GM12878 (cell line): ENCODE measurements around the gene CACNA1G. TPM values are rescaled to one million over a fixed set of nuclear protein-coding genes. Genes with fewer than 3 reads are reported as not detected.

Experiments used
- ATAC-seq: fragments of 200-7000 bp; cut with Tn5 transposase; 3 replicates; pipeline ENCODE4 v1.9.1; 2020; ENCODE audit warnings: mild to moderate bottlenecking, moderate library complexity
- BruUV-seq: library from RNA; stranded (reverse); fragments of 400-500 nt; replicated peaks from 2 replicates; lab custom pipeline; 2021; lab: Mats Ljungman, UMichigan
- CTCF ChIA-PET: fragments of 300-600 bp; sonication (Branson Sonifier 250); formaldehyde crosslinking; extraction: SDS; loops from one replicate; lab custom pipeline; 2021; ENCODE audit warnings: inconsistent platforms; lab: Yijun Ruan, JAX
- POLR2A ChIA-PET: fragments of 350-600 bp; formaldehyde crosslinking; extraction: SDS; loops from one replicate; lab custom pipeline; 2021; ENCODE audit warnings: inconsistent platforms; lab: Charles Lee
- RAD21 ChIA-PET: fragments of 300-600 bp; sonication (Branson Sonifier 250); formaldehyde crosslinking; loops from one replicate; lab custom pipeline; 2023; ENCODE audit warnings: antibody characterized with exemption; ENCODE audit not compliant: unreplicated experiment; lab: Charles Lee
- SMC1A ChIA-PET: fragments of 300-600 bp; sonication (Branson Sonifier 250); formaldehyde crosslinking; loops from one replicate; lab custom pipeline; 2023; ENCODE audit not compliant: unreplicated experiment, uncharacterized antibody; lab: Charles Lee
- DNase-seq: peaks from one replicate; pipeline ENCODE4 v3.0.0-alpha.2; 2011; ENCODE audit warnings: low read depth, low spot score
- FAIRE-seq: peaks from 3 replicates; lab custom pipeline; 2011; peaks lifted over from hg19 to GRCh38; lab: Jason Lieb, UNC
- H2AFZ ChIP-seq: 2 replicates; pipeline ENCODE4 v1.6.0; 2011; ENCODE audit warnings: low read depth, low read length, control low read depth; ENCODE audit not compliant: control insufficient read depth
- H3K27ac ChIP-seq: 2 replicates; pipeline ENCODE4 v1.5.1; 2011; ENCODE audit warnings: control low read depth; ENCODE audit not compliant: control insufficient read depth, insufficient read depth
- H3K27me3 ChIP-seq, 2 experiments: replicated peaks in 1 of 2; 2 replicates each; pipeline versions ENCODE4 v1.6.0 to v1.6.1; 2011; ENCODE audit warnings: low read length in 1 of 2; ENCODE audit not compliant: control insufficient read depth in 2 of 2, insufficient read depth in 2 of 2
- H3K36me3 ChIP-seq, 2 experiments: 2 replicates each; pipeline ENCODE4 v1.5.1; 2011; ENCODE audit warnings: low read length in 1 of 2; ENCODE audit not compliant: control insufficient read depth in 2 of 2, insufficient read depth in 2 of 2
- H3K4me1 ChIP-seq: 2 replicates; pipeline ENCODE4 v1.6.1; 2011; ENCODE audit warnings: mild to moderate bottlenecking, low read length, moderate library complexity, mixed read lengths; ENCODE audit not compliant: control insufficient read depth, insufficient read depth
- H3K4me2 ChIP-seq: 2 replicates; pipeline ENCODE4 v1.6.0; 2011; ENCODE audit warnings: control low read depth; ENCODE audit not compliant: control insufficient read depth, insufficient read depth
- H3K4me3 ChIP-seq: fragments of 200-600 bp; sonication (generic); 2 replicates; pipeline ENCODE4 v1.5.1; 2016
- H3K79me2 ChIP-seq: 2 replicates; pipeline ENCODE4 v1.6.0; 2011; ENCODE audit warnings: low read length; ENCODE audit not compliant: control insufficient read depth, insufficient read depth
- H3K9ac ChIP-seq: 2 replicates; pipeline ENCODE4 v1.8.0; 2011; ENCODE audit warnings: low read length, control low read depth, mixed read lengths; ENCODE audit not compliant: control insufficient read depth, insufficient read depth
- H3K9me3 ChIP-seq: replicated peaks from 3 replicates; pipeline ENCODE4 v1.5.1; 2011; ENCODE audit warnings: mild to moderate bottlenecking, low read length; ENCODE audit not compliant: control insufficient read depth, insufficient read depth
- H4K20me1 ChIP-seq: 2 replicates; pipeline ENCODE4 v1.6.0; 2011; ENCODE audit not compliant: control insufficient read depth, insufficient read depth
- ASH2L ChIP-seq: fragments of 300-600, 200-600 bp; sonication (generic); IDR thresholded peaks from 2 replicates; pipeline ENCODE4 v1.6.1; 2017; ENCODE audit warnings: low read depth, mild to moderate bottlenecking, borderline replicate concordance
- CREM ChIP-seq: IDR thresholded peaks from 2 replicates; pipeline ENCODE4 v1.6.1; 2014; ENCODE audit warnings: antibody characterized with exemption, low read depth
- NBN ChIP-seq: fragments of 450-650 bp; IDR thresholded peaks from 2 replicates; pipeline ENCODE4 v1.6.1; 2016
- POLR2A ChIP-seq: IDR thresholded peaks from 2 replicates; pipeline ENCODE4 v1.6.1; 2011; ENCODE audit warnings: low read depth, mild to moderate bottlenecking, low read length
- ZZZ3 ChIP-seq: IDR thresholded peaks from 2 replicates; pipeline ENCODE4 v1.6.1; 2011; ENCODE audit warnings: low read depth; ENCODE audit not compliant: control insufficient read depth, insufficient read length
- WGBS: methylation state at CpG from one replicate; pipeline ENCODE4 v1.1.6; 2016; ENCODE audit warnings: low lambda C conversion rate; ENCODE audit not compliant: insufficient replicate concordance, insufficient coverage; ENCODE audit errors: missing lambda C conversion rate; 5-methylcytosine and 5-hydroxymethylcytosine counted together
- in situ Hi-C: fragments of 300-500 bp; cut with MboI; formaldehyde crosslinking; loops from 9 replicates; pipeline ENCODE4 v1.14.3; 2018; ENCODE audit warnings: mixed read lengths
- intact Hi-C: fragments of 100-400 bp; cut with micrococcal nuclease; formaldehyde crosslinking; loops from one replicate; pipeline ENCODE4 v1.14.2; 2022; ENCODE audit not compliant: unreplicated experiment
- polyA plus RNA-seq, 11 experiments: library from polyadenylated mRNA; depleted of rRNA in 4 of 11; unstranded in 6 of 11; stranded (reverse) in 5 of 11; fragments of >200 nt; fragmentation: Nextera tagmentation in 4 of 11; fragmentation: Illumina TruSeq in 1 of 11; extraction: Ambion mirVana in 4 of 11; extraction: Trizol in 1 of 11; gene quantifications; 1 replicate in 1 of 11; 2 replicates in 10 of 11; pipeline versions ENCODE4 v1.2.1 to v1.2.3, GENCODE V29; 2011 to 2016; ENCODE audit warnings: inconsistent platforms in 2 of 11, missing spikeins in 2 of 11, low read depth in 1 of 11
- total RNA-seq, 4 experiments: library from RNA; depleted of rRNA in 3 of 4; stranded (reverse); fragments of >200 nt in 3 of 4; fragmentation: Illumina TruSeq in 1 of 4; extraction: Trizol in 1 of 4; gene quantifications; 2 replicates each; pipeline versions ENCODE4 v1.2.1 to v1.2.3, GENCODE V29; 2013 to 2021
- TF ChIP-seq, protein P1 (sequence below): fragments of 150-350 bp; IDR thresholded peaks from 2 replicates; pipeline ENCODE4 v1.6.1; 2016; ENCODE audit warnings: low read depth, low read length
- TF ChIP-seq, protein P2 (sequence below): IDR thresholded peaks from 2 replicates; pipeline ENCODE4 v1.6.1; 2011; ENCODE audit warnings: borderline replicate concordance, low read depth, mild to moderate bottlenecking, moderate library complexity, mixed read lengths, low read length; ENCODE audit not compliant: insufficient read depth; ENCODE audit errors: extremely low read length
- TF ChIP-seq, protein P3 (sequence below): fragments of 450-650 bp; IDR thresholded peaks from 2 replicates; pipeline ENCODE4 v1.6.1; 2018; ENCODE audit warnings: borderline replicate concordance, mild to moderate bottlenecking; ENCODE audit not compliant: partially characterized antibody
- TF ChIP-seq, protein P4 (sequence below): fragments of 450-650 bp; IDR thresholded peaks from 2 replicates; pipeline ENCODE4 v1.6.1; 2016; ENCODE audit warnings: mild to moderate bottlenecking, moderate library complexity, borderline replicate concordance

The CACNA1G gene
- total and polyA plus RNA-seq, 10 of the 15 experiments (the other 5 are each of a cell fraction or from before 2014, with no cell fraction given), result 0.03 to 0.15 TPM; not detected in 8

DNA sequence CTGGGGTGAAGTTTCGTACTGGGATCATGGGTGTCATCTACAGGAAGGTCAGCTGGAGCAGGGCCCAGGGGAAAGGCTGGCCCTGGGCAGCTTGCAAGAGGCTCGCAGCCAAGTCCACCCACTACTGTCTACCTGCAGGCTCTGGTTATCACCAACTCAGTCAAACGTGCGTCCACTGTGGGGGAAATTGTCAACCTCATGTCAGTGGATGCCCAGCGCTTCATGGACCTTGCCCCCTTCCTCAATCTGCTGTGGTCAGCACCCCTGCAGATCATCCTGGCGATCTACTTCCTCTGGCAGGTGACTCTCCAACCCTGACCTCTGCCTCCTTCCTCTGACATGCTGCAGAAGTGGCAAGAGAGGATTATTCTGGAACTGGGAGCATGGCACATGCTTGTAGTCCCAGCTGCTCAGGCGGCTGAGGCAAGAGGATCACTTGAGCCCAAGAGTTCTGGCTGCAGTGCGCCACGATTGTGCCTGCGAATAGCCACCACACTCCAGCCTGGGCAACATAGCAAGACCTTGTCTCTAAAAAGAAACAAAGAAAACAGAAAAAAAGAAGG, 103.4 kb downstream of the CACNA1G start (continued):
- TF ChIP-seq, protein P1, sequence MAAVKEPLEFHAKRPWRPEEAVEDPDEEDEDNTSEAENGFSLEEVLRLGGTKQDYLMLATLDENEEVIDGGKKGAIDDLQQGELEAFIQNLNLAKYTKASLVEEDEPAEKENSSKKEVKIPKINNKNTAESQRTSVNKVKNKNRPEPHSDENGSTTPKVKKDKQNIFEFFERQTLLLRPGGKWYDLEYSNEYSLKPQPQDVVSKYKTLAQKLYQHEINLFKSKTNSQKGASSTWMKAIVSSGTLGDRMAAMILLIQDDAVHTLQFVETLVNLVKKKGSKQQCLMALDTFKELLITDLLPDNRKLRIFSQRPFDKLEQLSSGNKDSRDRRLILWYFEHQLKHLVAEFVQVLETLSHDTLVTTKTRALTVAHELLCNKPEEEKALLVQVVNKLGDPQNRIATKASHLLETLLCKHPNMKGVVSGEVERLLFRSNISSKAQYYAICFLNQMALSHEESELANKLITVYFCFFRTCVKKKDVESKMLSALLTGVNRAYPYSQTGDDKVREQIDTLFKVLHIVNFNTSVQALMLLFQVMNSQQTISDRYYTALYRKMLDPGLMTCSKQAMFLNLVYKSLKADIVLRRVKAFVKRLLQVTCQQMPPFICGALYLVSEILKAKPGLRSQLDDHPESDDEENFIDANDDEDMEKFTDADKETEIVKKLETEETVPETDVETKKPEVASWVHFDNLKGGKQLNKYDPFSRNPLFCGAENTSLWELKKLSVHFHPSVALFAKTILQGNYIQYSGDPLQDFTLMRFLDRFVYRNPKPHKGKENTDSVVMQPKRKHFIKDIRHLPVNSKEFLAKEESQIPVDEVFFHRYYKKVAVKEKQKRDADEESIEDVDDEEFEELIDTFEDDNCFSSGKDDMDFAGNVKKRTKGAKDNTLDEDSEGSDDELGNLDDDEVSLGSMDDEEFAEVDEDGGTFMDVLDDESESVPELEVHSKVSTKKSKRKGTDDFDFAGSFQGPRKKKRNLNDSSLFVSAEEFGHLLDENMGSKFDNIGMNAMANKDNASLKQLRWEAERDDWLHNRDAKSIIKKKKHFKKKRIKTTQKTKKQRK, result no peak
- no peak for TF ChIP-seq ASH2L
- TF ChIP-seq, all 136 proteins: peak for 0

DNA sequence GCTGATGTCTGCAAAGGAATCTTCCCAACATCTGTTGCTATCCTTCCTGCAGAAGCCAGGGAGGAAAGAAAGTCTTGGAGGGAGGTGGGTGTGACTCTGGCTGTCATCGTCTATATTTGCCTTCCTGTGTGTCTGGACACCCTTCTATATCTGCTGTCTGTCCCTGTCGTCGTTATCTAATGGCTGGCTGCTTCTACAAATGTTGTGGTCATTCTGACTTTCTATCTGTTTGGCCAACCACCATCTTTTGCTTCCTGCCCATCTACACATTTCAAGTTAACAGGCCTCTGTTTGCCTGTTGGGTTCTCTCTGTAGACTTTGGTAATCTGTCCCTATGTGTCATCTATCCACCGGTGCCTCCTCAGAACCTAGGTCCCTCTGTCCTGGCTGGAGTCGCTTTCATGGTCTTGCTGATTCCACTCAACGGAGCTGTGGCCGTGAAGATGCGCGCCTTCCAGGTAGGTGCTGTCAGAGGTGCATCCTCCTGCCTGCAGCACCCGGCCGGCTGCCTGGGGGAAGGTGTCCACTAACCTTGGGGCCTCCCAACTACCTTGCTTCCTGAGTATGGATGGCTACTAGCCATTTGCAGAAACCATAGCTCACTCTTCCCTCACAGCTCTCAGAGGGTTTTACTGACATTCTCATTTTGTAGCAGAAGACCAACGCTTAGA, 104.4 kb downstream of the CACNA1G start:
- FAIRE-seq (no peak), ATAC-seq (no peak), DNase-seq (no peak)
- ChIA-PET CTCF (interaction anchor here (0.9 kb wide), 1 partner anchor 268 kb away, joined by 3 read pairs; the partner anchor contains the start of gene LRRC59), POLR2A (no interaction called here), SMC1A (no interaction called here), RAD21 (no interaction called here)
- WGBS, result 68% methylated on average over 12 of the region's 12 CpGs
- Histone ChIP-seq H3K9ac (no peak overlapping the region), H2AFZ (no peak overlapping the region), H3K4me3 (no peak overlapping the region), H3K79me2 (no peaks in the 10 kb centered on the region), H3K4me1 (no peaks in the 10 kb centered on the region), H3K27ac (no peak overlapping the region), H3K4me2 (no peak overlapping the region), H3K27me3 (no peaks in the 10 kb centered on the region), H4K20me1 (no peaks in the 10 kb centered on the region), H3K36me3 (no peaks in the 10 kb centered on the region), H3K9me3 (no peaks in the 10 kb centered on the region)
- in situ Hi-C loops, result no loop called here
- no TSS peak for BruUV-seq
- intact Hi-C loops, result no loop called here
- TF ChIP-seq NBN (no peak), POLR2A (no peak), ZZZ3 (no peak), CREM (no peak)
- TF ChIP-seq, protein P2, sequence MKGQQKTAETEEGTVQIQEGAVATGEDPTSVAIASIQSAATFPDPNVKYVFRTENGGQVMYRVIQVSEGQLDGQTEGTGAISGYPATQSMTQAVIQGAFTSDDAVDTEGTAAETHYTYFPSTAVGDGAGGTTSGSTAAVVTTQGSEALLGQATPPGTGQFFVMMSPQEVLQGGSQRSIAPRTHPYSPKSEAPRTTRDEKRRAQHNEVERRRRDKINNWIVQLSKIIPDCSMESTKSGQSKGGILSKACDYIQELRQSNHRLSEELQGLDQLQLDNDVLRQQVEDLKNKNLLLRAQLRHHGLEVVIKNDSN, result no peak
- TF ChIP-seq, protein P3, sequence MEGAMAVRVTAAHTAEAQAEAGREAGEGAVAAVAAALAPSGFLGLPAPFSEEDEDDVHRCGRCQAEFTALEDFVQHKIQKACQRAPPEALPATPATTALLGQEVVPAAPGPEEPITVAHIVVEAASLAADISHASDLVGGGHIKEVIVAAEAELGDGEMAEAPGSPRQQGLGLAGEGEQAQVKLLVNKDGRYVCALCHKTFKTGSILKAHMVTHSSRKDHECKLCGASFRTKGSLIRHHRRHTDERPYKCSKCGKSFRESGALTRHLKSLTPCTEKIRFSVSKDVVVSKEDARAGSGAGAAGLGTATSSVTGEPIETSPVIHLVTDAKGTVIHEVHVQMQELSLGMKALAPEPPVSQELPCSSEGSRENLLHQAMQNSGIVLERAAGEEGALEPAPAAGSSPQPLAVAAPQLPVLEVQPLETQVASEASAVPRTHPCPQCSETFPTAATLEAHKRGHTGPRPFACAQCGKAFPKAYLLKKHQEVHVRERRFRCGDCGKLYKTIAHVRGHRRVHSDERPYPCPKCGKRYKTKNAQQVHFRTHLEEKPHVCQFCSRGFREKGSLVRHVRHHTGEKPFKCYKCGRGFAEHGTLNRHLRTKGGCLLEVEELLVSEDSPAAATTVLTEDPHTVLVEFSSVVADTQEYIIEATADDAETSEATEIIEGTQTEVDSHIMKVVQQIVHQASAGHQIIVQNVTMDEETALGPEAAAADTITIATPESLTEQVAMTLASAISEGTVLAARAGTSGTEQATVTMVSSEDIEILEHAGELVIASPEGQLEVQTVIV, result no peak
- TF ChIP-seq, protein P4, sequence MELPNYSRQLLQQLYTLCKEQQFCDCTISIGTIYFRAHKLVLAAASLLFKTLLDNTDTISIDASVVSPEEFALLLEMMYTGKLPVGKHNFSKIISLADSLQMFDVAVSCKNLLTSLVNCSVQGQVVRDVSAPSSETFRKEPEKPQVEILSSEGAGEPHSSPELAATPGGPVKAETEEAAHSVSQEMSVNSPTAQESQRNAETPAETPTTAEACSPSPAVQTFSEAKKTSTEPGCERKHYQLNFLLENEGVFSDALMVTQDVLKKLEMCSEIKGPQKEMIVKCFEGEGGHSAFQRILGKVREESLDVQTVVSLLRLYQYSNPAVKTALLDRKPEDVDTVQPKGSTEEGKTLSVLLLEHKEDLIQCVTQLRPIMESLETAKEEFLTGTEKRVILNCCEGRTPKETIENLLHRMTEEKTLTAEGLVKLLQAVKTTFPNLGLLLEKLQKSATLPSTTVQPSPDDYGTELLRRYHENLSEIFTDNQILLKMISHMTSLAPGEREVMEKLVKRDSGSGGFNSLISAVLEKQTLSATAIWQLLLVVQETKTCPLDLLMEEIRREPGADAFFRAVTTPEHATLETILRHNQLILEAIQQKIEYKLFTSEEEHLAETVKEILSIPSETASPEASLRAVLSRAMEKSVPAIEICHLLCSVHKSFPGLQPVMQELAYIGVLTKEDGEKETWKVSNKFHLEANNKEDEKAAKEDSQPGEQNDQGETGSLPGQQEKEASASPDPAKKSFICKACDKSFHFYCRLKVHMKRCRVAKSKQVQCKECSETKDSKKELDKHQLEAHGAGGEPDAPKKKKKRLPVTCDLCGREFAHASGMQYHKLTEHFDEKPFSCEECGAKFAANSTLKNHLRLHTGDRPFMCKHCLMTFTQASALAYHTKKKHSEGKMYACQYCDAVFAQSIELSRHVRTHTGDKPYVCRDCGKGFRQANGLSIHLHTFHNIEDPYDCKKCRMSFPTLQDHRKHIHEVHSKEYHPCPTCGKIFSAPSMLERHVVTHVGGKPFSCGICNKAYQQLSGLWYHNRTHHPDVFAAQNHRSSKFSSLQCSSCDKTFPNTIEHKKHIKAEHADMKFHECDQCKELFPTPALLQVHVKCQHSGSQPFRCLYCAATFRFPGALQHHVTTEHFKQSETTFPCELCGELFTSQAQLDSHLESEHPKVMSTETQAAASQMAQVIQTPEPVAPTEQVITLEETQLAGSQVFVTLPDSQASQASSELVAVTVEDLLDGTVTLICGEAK, result no peak
